Naive thymus-derived CD8-positive, alpha-beta T cell (primary cell): ENCODE measurements around the gene KLHL12. TPM values are rescaled to one million over a fixed set of nuclear protein-coding genes. Genes with fewer than 3 reads are reported as not detected.
A peak's percentile ranks its signal among the peaks of the same experiment; 100 is the strongest.

Experiments used
- ATAC-seq, 2 donors: fragments of 150-1000 bp; cut with Tn5 transposase in 1 of 2; sonication (Bioruptor Pico), chemical (Tn5 transposase) in 1 of 2; 1 replicate in 1 of 2; 2 replicates in 1 of 2; pipeline ENCODE4 v1.10.0; 2021; ENCODE audit warnings: mild to moderate bottlenecking in 2 of 2, moderate library complexity in 2 of 2
- POLR2A ChIA-PET: fragments of 350-600 bp; sonication (Branson Sonifier 250); formaldehyde crosslinking; loops from one replicate; lab custom pipeline; 2021; ENCODE audit warnings: antibody characterized with exemption; lab: Charles Lee
- DNase-seq, 10 donors: peaks; one replicate each; pipeline versions ENCODE4 v3.0.0 to v3.0.0-alpha.2; 2020 to 2022
- H3K27ac Mint-ChIP-seq, 10 donors: one replicate each; pipeline ENCODE4 v1.8.0; 2020 to 2022; ENCODE audit warnings: mild to moderate bottlenecking in 10 of 10, mixed read lengths in 10 of 10, moderate library complexity in 4 of 10, inconsistent platforms in 1 of 10
- H3K27me3 Mint-ChIP-seq, 5 donors: one replicate each; pipeline ENCODE4 v1.8.0; 2021 to 2022; ENCODE audit warnings: mixed read lengths in 5 of 5
- H3K36me3 Mint-ChIP-seq, 3 donors: one replicate each; pipeline ENCODE4 v1.8.0; 2020 to 2022; ENCODE audit warnings: mixed read lengths in 3 of 3, mild to moderate bottlenecking in 2 of 3, inconsistent platforms in 1 of 3
- H3K4me1 Mint-ChIP-seq, 4 donors: one replicate each; pipeline ENCODE4 v1.8.0; 2021 to 2022; ENCODE audit warnings: mixed read lengths in 4 of 4
- H3K4me3 Mint-ChIP-seq, 10 donors: one replicate each; pipeline ENCODE4 v1.8.0; 2020 to 2022; ENCODE audit warnings: mild to moderate bottlenecking in 10 of 10, mixed read lengths in 10 of 10, moderate library complexity in 6 of 10, inconsistent platforms in 1 of 10
- H3K9me3 Mint-ChIP-seq, 9 donors: one replicate each; pipeline ENCODE4 v1.8.0; 2020 to 2022; ENCODE audit warnings: mixed read lengths in 9 of 9, mild to moderate bottlenecking in 3 of 9, inconsistent platforms in 1 of 9, moderate library complexity in 1 of 9
- polyA plus RNA-seq, 3 donors: library from polyadenylated mRNA; unstranded; fragments of 300-500 nt; fragmentation: Illumina TruSeq; gene quantifications; one replicate each; pipeline ENCODE4 v1.2.3, GENCODE V29; 2021
- total RNA-seq, 8 experiments: library from RNA in 2 of 8; stranded (reverse) in 2 of 8; gene quantifications; one replicate each; pipeline ENCODE4 v1.2.3 and lab custom pipeline; 2021 to 2026

The KLHL12 gene
- total and polyA plus RNA-seq, 5 experiments from 2014 or later: 12.5 to 25.4 (median 16.5) TPM

DNA sequence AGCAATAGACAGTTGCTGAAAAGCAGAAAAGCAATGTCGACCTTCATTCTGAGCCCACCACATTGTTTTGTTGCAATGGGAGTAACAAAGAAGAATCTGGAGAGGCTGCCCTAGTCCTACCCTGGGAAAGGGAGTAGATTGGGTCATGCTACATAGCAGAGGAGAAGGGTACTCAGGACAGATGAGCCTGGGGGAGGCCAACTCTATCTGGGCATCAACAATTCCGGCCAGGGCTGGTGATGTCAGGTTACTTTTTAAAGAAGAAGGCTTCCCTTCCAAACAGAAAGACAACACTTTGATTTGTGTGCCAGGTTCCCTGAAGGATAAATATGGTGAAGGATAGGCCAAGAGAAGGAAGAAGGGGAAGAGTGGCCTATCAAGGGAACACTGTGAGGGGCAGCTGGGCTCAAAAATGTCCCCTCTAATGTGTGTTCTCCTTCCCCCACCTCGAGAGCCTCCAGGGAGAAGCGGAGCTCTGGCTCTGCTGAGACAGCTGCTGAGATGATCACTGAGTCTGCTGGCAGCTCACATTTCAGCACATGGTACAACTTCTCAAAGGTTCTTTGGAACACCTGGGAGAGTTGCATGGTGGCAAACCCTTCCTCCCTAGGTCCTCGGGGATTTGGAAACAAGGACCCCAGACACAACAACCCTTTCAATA, 34.3 kb upstream of the KLHL12 start:
- H3K27me3 Mint-ChIP-seq: no peaks in the 10 kb centered on the region
- POLR2A ChIA-PET: no interaction called here
- no peak overlapping the region for H3K4me3 Mint-ChIP-seq
- no peaks in the 10 kb centered on the region for H3K9me3 Mint-ChIP-seq
- DNase-seq: no peak
- peaks cover 18 to 38% (median 31%) of the 10 kb centered on the region in 4 donors for H3K4me1 Mint-ChIP-seq
- peaks cover 0 to 25% (median 3%) of the 10 kb centered on the region in 3 donors for H3K36me3 Mint-ChIP-seq
- ATAC-seq: no peak
- no peak overlapping the region for H3K27ac Mint-ChIP-seq

DNA sequence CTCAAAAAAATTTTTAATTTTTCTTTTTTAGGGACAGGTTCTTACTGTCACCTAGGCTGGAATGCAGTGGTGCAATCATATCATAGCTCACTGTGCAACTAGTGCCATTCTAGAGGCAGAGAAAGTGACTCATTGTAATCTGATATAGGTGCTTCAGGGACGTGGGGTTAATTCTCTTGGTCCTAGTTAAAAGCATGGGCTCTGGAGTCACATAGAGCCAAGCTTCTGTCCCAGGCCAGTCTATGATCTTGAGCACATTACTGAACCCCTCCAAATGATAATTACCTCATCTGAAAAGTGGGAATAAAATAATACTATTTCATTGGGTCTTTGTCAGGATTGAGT, 32.2 kb upstream of the KLHL12 start:
- POLR2A ChIA-PET: interaction anchor here (0.6 to 1.7 kb wide), 4 partner anchors 9 to 47 kb away, joined by 3 to 15 read pairs (median 6); partner anchors contain the start of gene KLHL12
- peak overlapping the region in 4 of 10 donors; percentile 81 to 96 (median 92) for H3K27ac Mint-ChIP-seq
- H3K27me3 Mint-ChIP-seq: no peaks in the 10 kb centered on the region
- DNase-seq (no peak), ATAC-seq (no peak)
- H3K4me1 Mint-ChIP-seq: peaks cover 19 to 42% (median 39%) of the 10 kb centered on the region in 4 donors
- peaks cover 0 to 21% (median 3%) of the 10 kb centered on the region in 3 donors for H3K36me3 Mint-ChIP-seq
- peak overlapping the region in 5 of 10 donors; percentile 86 to 94 (median 89) for H3K4me3 Mint-ChIP-seq
- no peaks in the 10 kb centered on the region for H3K9me3 Mint-ChIP-seq

DNA sequence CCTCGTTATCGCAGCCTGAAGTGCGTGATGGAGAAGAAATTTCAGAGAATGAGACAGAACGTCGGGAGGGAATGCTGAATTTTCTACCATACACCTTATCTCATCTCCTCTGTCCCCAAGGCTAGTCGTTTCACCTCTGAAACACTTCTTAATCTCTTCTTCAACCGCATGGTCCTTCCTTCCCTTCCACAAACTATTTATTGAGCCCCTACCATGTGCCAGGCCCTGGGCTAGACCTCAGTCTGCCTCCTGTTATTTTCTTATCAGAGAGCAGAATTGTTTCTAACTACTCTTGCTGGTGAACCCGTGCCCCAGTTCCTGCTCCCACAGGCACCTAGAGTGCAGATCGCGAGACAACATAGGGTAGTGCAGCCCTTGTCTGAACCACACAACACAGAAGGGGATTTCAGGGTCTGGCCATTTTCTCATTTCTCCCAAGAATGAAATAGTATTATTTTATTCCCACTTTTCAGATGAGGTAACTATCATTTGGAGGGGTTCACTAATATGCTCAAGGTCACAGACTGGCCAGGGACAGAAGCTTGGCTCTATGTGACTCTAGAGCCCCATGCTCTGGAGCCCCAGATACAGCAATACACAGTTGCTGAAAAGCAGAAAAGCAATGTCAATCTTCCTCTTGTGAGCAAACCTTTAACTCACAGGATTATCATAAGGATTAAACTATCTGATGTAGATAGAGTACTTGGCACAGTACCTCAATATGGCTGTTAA, 31.7 kb upstream of the KLHL12 start:
- peak overlapping the region; percentile 77 to 99 (median 92) for H3K4me3 Mint-ChIP-seq
- peaks cover 22 to 46% (median 44%) of the 10 kb centered on the region in 4 donors for H3K4me1 Mint-ChIP-seq
- peaks cover 0 to 20% (median 1%) of the 10 kb centered on the region in 3 donors for H3K36me3 Mint-ChIP-seq
- ATAC-seq (peak; percentile 27 to 35), DNase-seq (peak in 3 of 10 donors; percentile 13 to 16 (median 15))
- peak overlapping the region; percentile 81 to 97 (median 96) for H3K27ac Mint-ChIP-seq
- POLR2A ChIA-PET: interaction anchor here (0.6 to 1.7 kb wide), 4 partner anchors 9 to 48 kb away, joined by 3 to 8 read pairs (median 5); no protein-coding TSS in a partner anchor
- H3K27me3 Mint-ChIP-seq: no peaks in the 10 kb centered on the region
- no peaks in the 10 kb centered on the region for H3K9me3 Mint-ChIP-seq

DNA sequence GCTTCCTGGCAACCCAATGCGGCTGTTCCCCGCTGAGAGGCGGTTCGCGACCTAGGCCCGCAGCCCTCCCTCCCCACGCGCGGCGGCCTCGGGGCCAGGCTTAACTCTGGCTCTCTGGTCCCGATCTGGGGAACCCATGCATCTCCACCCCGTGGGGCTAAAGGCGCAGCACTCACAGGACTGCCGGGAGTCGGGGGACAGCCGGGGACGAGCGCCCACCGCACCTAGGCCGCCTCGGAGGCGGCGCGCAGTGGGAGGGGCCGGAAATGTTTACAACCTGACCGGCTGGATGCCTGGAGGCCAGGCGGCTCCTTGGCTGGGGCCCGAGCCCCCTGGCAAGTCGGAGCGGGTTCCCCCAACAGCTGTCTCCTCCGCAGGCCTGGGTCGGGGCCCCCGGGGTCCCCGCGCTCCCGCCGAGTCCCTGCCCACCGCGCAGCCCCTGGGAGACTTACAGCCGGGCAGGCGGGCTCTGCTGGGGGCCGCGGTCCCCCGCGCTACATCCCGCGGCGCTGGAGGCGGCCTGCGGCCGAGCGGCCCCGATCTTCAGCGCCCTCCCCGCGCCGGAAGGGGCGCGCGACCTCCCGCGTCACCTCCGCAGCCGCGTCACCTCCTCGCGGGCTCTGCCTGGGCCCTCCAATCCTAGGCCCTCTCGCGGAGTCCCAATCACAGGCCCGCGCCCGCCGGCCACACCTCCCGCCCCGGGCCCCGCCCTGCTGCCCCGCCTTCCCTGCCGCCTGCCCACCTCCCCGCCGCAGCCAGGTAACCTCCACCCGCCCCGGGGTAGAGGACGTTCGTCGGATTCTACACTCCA, 30.9 kb upstream of the KLHL12 start, which contains the start of gene ADIPOR1:
Gene ADIPOR1, minus strand, starts transcription at position 580 of the 811 bp plus-strand sequence. CDS start 7,242 bp downstream, outside the sequence.
- POLR2A ChIA-PET: interaction anchor here (0.6 to 1.0 kb wide), 2 partner anchors 10 to 55 kb away, joined by 3 to 5 read pairs; no protein-coding TSS in a partner anchor
- peak within 1 kb of the TSS; percentile 81 to 97 (median 96) for H3K27ac Mint-ChIP-seq
- peak; percentile 91 to 96 (median 94) for DNase-seq

DNA sequence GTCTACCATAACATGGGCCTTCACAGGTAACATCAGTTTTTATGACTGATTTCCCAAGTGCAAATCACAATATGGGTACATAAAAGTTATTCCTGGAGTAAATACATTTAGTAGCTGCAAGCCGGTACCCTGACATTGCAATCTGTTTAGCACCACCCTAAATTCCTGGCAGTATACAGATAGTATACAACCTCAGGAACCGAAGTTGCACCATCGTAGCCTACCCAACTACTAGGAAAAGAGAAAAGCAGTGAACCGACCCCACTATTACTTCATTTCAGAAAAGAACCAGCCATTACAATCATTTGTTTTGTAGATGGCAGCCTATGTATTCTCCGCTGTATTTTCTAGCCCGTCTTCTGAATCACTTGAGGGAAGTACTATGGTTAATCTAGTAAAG, 29.9 kb upstream of the KLHL12 start:
- POLR2A ChIA-PET: interaction anchor here (1.0 kb wide), 1 partner anchor 11 kb away, joined by 4 read pairs; no protein-coding TSS in a partner anchor
- no peaks in the 10 kb centered on the region for H3K9me3 Mint-ChIP-seq
- peaks cover 28 to 64% (median 59%) of the 10 kb centered on the region in 4 donors for H3K4me1 Mint-ChIP-seq
- peak overlapping the region; percentile 77 to 99 (median 87) for H3K4me3 Mint-ChIP-seq
- DNase-seq (no peak), ATAC-seq (no peak)
- peak overlapping the region; percentile 66 to 96 (median 90) for H3K27ac Mint-ChIP-seq
- H3K27me3 Mint-ChIP-seq: no peaks in the 10 kb centered on the region
- peaks cover 0 to 4% (median 0%) of the 10 kb centered on the region in 3 donors for H3K36me3 Mint-ChIP-seq

More for the DNA sequence above, 30.9 kb upstream of the KLHL12 start, which contains the start of gene ADIPOR1:
- no peaks in the 10 kb centered on the region for H3K9me3 Mint-ChIP-seq
- no peaks in the 10 kb centered on the region for H3K27me3 Mint-ChIP-seq
- ATAC-seq: peak; percentile 94
- peaks cover 23 to 54% (median 51%) of the 10 kb centered on the region in 4 donors for H3K4me1 Mint-ChIP-seq
- H3K4me3 Mint-ChIP-seq: peak within 1 kb of the TSS; percentile 77 to 99 (median 92)
- H3K36me3 Mint-ChIP-seq: peaks cover 0 to 14% (median 0%) of the 10 kb centered on the region in 3 donors

DNA sequence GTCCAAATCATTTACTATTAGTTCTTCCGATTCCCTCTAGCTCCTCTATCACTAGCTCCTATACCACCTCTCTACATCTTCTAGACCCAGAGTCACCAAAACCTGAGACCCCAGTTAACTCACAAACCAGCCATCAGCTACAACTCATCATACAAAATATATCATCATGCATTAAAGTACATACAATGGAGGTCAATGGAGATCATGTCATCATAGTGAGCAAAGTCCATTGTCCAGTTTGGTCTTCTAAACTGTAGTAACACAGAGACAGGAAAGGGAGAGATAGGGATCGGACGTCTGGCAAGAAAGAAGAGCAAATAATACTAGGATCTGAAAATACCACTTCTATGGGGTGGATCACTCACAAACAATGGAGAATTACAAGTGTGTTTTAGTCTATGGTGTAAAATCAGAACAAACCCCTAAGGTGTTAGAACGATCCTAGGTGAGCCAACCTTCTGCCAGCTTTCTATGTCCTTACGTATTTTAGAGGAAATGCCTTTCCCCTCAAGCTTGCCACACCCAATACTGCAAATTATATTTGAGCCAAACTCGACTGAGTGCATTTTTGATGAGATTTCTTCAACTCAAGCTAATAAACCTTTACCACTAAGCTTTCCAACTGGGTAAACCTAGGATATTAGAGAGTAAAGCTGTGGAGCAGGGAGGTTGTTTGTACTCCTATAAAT, 27.2 kb upstream of the KLHL12 start:
- no peaks in the 10 kb centered on the region for H3K9me3 Mint-ChIP-seq
- no peak for DNase-seq
- ATAC-seq: no peak
- H3K4me3 Mint-ChIP-seq: peak overlapping the region in 3 of 10 donors; percentile 0 to 12 (median 1)
- H3K36me3 Mint-ChIP-seq: peaks cover 0 to 16% (median 2%) of the 10 kb centered on the region in 3 donors
- POLR2A ChIA-PET: interaction anchor here (1.0 to 1.6 kb wide), 6 partner anchors 9 to 72 kb away, joined by 3 to 8 read pairs (median 3); partner anchors contain the start of genes CYB5R1, KLHL12, PPFIA4 and TMEM183A
- H3K4me1 Mint-ChIP-seq: peaks cover 28 to 72% (median 68%) of the 10 kb centered on the region in 4 donors
- no peaks in the 10 kb centered on the region for H3K27me3 Mint-ChIP-seq
- H3K27ac Mint-ChIP-seq: peak overlapping the region; percentile 0 to 60 (median 8)

DNA sequence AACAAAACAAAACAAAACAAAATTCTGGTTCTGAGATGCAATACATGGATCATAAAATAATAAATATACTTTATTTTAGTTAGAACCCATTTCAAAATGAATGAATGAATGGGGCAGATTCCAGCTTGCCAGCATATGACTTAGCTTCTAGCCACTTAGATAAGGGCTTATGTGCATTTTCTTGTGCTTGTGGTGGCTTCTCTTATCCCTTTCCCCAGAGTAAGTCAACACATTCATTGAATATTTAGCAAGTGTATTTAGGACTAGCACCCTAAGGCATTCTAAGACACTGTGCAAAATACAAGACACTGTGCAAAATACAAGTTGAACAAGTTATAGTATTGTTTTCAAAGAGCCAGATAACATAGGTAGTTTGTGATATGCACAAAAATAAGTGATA, 26.4 kb upstream of the KLHL12 start:
- Mint-ChIP-seq H3K27me3 (no peaks in the 10 kb centered on the region), H3K27ac (peak overlapping the region in 3 of 10 donors; percentile 41 to 80 (median 52)), H3K4me3 (no peak overlapping the region), H3K9me3 (no peaks in the 10 kb centered on the region), H3K36me3 (peaks cover 0 to 24% (median 2%) of the 10 kb centered on the region in 3 donors), H3K4me1 (peaks cover 26 to 67% (median 61%) of the 10 kb centered on the region in 4 donors)
- DNase-seq (no peak), ATAC-seq (no peak)
- POLR2A ChIA-PET: interaction anchor here (0.9 to 1.4 kb wide), 3 partner anchors 19 to 72 kb away, joined by 3 to 4 read pairs (median 3); partner anchors contain the start of genes KLHL12 and PPFIA4

DNA sequence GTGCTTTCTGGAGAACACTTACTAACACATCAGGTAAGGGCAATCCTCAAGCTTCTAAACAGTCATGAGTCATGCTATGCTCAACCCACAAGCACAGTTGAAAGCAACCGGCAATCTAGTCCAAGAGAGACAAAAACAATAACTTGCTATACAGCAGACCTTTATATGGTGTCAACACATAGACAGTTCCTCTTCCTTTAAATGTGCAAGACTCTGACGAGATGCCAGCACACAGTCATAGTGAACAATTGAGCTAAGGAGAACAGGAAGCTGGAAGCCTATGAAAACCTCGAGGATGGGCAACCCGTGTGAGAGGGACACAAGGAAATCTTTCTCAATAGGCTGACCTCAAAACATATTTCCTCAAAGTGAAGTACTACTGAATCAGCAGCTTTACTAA, 25.8 kb upstream of the KLHL12 start:
- POLR2A ChIA-PET: interaction anchor here (0.7 to 2.1 kb wide), 4 partner anchors 15 to 25 kb away, joined by 3 to 7 read pairs (median 4); partner anchors contain the start of gene KLHL12
- ATAC-seq (peak; percentile 50 to 69), DNase-seq (no peak)
- Mint-ChIP-seq H3K4me1 (peaks cover 30 to 68% (median 60%) of the 10 kb centered on the region in 4 donors), H3K9me3 (no peaks in the 10 kb centered on the region), H3K4me3 (peak overlapping the region in 1 of 10 donors; percentile 7), H3K27ac (peak overlapping the region in 9 of 10 donors; percentile 4 to 80 (median 53)), H3K36me3 (peaks cover 0 to 30% (median 3%) of the 10 kb centered on the region in 3 donors), H3K27me3 (no peaks in the 10 kb centered on the region)

DNA sequence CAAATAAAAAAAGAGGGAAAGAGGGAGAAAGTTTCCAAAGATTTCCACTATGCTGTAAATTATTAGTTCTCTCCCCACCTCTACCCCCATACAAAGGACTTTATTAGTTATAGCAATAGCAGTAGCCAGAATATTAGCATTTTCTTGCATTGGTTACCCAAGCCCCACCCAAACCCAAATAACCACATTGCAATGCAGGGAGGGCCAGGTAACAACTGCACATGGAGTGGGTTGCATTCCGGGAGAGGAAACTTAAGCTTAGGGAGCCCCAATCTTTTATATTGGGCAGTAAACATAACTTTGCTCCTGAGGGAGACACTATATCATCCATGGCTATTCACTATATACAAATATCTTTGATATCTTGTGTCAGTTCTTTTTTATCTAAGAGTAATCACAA, 25.1 kb upstream of the KLHL12 start:
- Mint-ChIP-seq H3K27ac (peak overlapping the region in 8 of 10 donors; percentile 6 to 79 (median 52)), H3K4me3 (no peak overlapping the region), H3K4me1 (peaks cover 26 to 64% (median 55%) of the 10 kb centered on the region in 4 donors), H3K27me3 (no peaks in the 10 kb centered on the region), H3K9me3 (no peaks in the 10 kb centered on the region), H3K36me3 (peaks cover 0 to 34% (median 3%) of the 10 kb centered on the region in 3 donors)
- ATAC-seq (no peak), DNase-seq (no peak)
- POLR2A ChIA-PET: interaction anchor here (0.7 to 2.1 kb wide), 2 partner anchors 16 to 24 kb away, joined by 3 to 7 read pairs; no protein-coding TSS in a partner anchor

DNA sequence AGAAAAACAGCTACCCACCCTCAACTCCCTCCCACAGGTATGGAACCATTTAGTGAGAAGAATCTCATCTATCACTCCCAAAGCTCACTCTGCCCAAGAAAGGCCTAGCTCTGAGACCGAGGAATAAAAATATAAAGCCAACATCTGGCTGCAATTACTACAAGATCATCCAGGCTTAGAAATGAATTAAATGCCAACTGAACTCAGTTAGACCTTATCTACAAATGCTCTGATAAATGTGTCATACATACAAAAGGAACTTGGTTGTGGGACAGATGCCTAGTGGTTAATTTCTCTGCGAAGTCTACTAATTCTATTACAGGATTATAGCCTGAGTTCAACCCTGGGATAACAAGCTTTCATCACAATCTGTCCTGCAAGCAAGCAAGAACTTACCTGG, 24.4 kb upstream of the KLHL12 start:
- Mint-ChIP-seq H3K36me3 (peaks cover 0 to 40% (median 3%) of the 10 kb centered on the region in 3 donors), H3K9me3 (no peaks in the 10 kb centered on the region), H3K4me1 (peaks cover 24 to 58% (median 49%) of the 10 kb centered on the region in 4 donors), H3K4me3 (no peak overlapping the region), H3K27me3 (no peaks in the 10 kb centered on the region), H3K27ac (peak overlapping the region in 6 of 10 donors; percentile 6 to 80 (median 56))
- POLR2A ChIA-PET: interaction anchor here (0.6 to 2.1 kb wide), 2 partner anchors 17 to 24 kb away, joined by 4 to 7 read pairs; partner anchors contain the start of gene KLHL12
- DNase-seq (no peak), ATAC-seq (no peak)

DNA sequence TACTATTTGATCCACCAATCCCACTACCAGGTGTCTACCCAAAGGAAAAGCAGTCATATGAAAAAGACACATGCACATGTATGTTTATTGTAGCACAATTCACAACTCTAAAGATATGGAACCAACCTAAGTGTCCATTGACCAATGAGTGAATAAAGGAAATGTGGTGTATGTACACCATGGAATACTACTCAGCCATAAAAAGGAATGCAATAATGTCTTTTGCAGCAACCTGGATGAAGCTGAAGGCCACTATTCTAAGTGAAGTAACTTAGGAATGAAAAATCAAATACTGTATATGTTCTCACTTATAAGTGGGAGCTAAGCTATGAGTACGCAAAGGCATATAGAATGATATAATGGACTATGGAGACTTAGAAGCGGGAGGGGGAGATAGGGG, 18.4 kb upstream of the KLHL12 start:
- peaks cover 4 to 95% (median 23%) of the 10 kb centered on the region in 3 donors for H3K36me3 Mint-ChIP-seq
- H3K27ac Mint-ChIP-seq: no peak overlapping the region
- H3K27me3 Mint-ChIP-seq: no peaks in the 10 kb centered on the region
- H3K4me1 Mint-ChIP-seq: peaks cover 0 to 7% (median 3%) of the 10 kb centered on the region in 4 donors
- no peak overlapping the region for H3K4me3 Mint-ChIP-seq
- no peaks in the 10 kb centered on the region for H3K9me3 Mint-ChIP-seq
- no peak for ATAC-seq
- no peak for DNase-seq
- POLR2A ChIA-PET: interaction anchor here (1.4 kb wide), 1 partner anchor 9 kb away, joined by 3 read pairs; no protein-coding TSS in a partner anchor
